HepG2 (cell line): Measurements from ENCODE around the gene CCDC157. TPM values are rescaled to one million over a fixed set of nuclear protein-coding genes. Genes with fewer than 3 reads are reported as not detected.

Source experiments
- ARID2 ChIP-seq: sonication (generic); formaldehyde crosslinking; IDR thresholded peaks from 2 replicates; pipeline ENCODE4 v1.8.1; 2022; ENCODE audit warnings: mild to moderate bottlenecking, missing genetic modification reagents, borderline replicate concordance
- FOXK1 ChIP-seq: sonication (generic); formaldehyde crosslinking; IDR thresholded peaks from 2 replicates; pipeline ENCODE4 v1.4.0; 2020; ENCODE audit warnings: low read depth, missing genetic modification reagents, borderline replicate concordance
- GABPB1 ChIP-seq: IDR thresholded peaks from 2 replicates; pipeline ENCODE4 v1.6.1; 2016; ENCODE audit warnings: mild to moderate bottlenecking, missing genetic modification reagents, moderate library complexity, missing compliant biosample characterization
- HMGA1 ChIP-seq: sonication (generic); formaldehyde crosslinking; conservative IDR thresholded peaks from 2 replicates; pipeline ENCODE4 v1.4.0; 2020; ENCODE audit warnings: missing genetic modification reagents
- MZF1 ChIP-seq: sonication (generic); formaldehyde crosslinking; IDR thresholded peaks from 2 replicates; pipeline ENCODE4 v1.8.1; 2023; ENCODE audit warnings: mild to moderate bottlenecking, missing genetic modification reagents, borderline replicate concordance
- ZFAT ChIP-seq: sonication (generic); formaldehyde crosslinking; conservative IDR thresholded peaks from 2 replicates; pipeline ENCODE4 v1.8.1; 2023; ENCODE audit warnings: missing genetic modification reagents, inconsistent platforms
- ZFP1 ChIP-seq: IDR thresholded peaks from 2 replicates; pipeline ENCODE4 v1.6.1; 2016
- ZIK1 ChIP-seq: sonication (generic); formaldehyde crosslinking; IDR thresholded peaks from 2 replicates; pipeline ENCODE4 v1.5.0; 2020; ENCODE audit warnings: mild to moderate bottlenecking, low read depth, missing genetic modification reagents, borderline replicate concordance
- ZKSCAN1 ChIP-seq: fragments of 150-350 bp; IDR thresholded peaks from 2 replicates; pipeline ENCODE4 v1.6.1; 2014; ENCODE audit warnings: low read length
- ZNF274 ChIP-seq: sonication (generic); formaldehyde crosslinking; IDR thresholded peaks from 2 replicates; pipeline ENCODE4 v1.5.1; 2020; ENCODE audit warnings: mild to moderate bottlenecking, missing genetic modification reagents
- ZNF331 ChIP-seq: sonication (generic); formaldehyde crosslinking; IDR thresholded peaks from 2 replicates; pipeline ENCODE4 v1.4.0; 2020; ENCODE audit warnings: missing genetic modification reagents
- ZNF431 ChIP-seq: sonication (generic); formaldehyde crosslinking; IDR thresholded peaks from 2 replicates; pipeline ENCODE4 v1.9.0; 2022; ENCODE audit warnings: missing genetic modification reagents, low read depth, mild to moderate bottlenecking, borderline replicate concordance
- ZNF878 ChIP-seq: sonication (generic); formaldehyde crosslinking; IDR thresholded peaks from 2 replicates; pipeline ENCODE4 v1.8.1; 2023; ENCODE audit warnings: mild to moderate bottlenecking, missing genetic modification reagents, moderate library complexity
- polyA plus RNA-seq, 8 experiments: library from polyadenylated mRNA; depleted of rRNA in 3 of 8; stranded (reverse) in 7 of 8; unstranded in 1 of 8; fragments of >200 nt; fragmentation: Illumina TruSeq in 4 of 8; extraction: Trizol in 4 of 8; gene quantifications; 2 replicates each; pipeline versions ENCODE4 v1.2.1 to v1.2.3, GENCODE V29; 2011 to 2016; ENCODE audit warnings: low read depth in 4 of 8, missing spikeins in 1 of 8, mixed read lengths in 1 of 8; ENCODE audit not compliant: insufficient read depth in 1 of 8
- total RNA-seq, 5 experiments: library from RNA; depleted of rRNA; stranded (reverse); fragments of >200 nt; fragmentation: Illumina TruSeq; extraction: Trizol; gene quantifications; 2 replicates each; pipeline ENCODE4 v1.2.3, GENCODE V29; 2016; ENCODE audit warnings: low read depth in 1 of 5
- TF ChIP-seq, protein P1 (sequence below): sonication (generic); formaldehyde crosslinking; IDR thresholded peaks from 2 replicates; pipeline ENCODE4 v1.5.0; 2020; ENCODE audit warnings: mild to moderate bottlenecking, missing genetic modification reagents, borderline replicate concordance
- TF ChIP-seq, protein P2 (sequence below): sonication (generic); formaldehyde crosslinking; IDR thresholded peaks from 2 replicates; pipeline ENCODE4 v1.4.0; 2020; ENCODE audit warnings: missing genetic modification reagents; ENCODE audit errors: not compliant biosample characterization
- TF ChIP-seq, protein P3 (sequence below): IDR thresholded peaks from 2 replicates; pipeline ENCODE4 v1.6.1; 2016; ENCODE audit warnings: missing biosample characterization, missing genetic modification reagents, low read depth
- TF ChIP-seq, protein P4 (sequence below): sonication (generic); formaldehyde crosslinking; IDR thresholded peaks from 2 replicates; pipeline ENCODE4 v1.4.0; 2020; ENCODE audit warnings: missing genetic modification reagents
- TF ChIP-seq, protein P5 (sequence below): sonication (generic); formaldehyde crosslinking; IDR thresholded peaks from 2 replicates; pipeline ENCODE4 v1.4.0; 2020; ENCODE audit warnings: missing genetic modification reagents
- TF ChIP-seq, protein P6 (sequence below): sonication (generic); formaldehyde crosslinking; IDR thresholded peaks from 2 replicates; pipeline ENCODE4 v1.5.1; 2020; ENCODE audit warnings: mild to moderate bottlenecking, moderate library complexity, missing genetic modification reagents

The CCDC157 gene
- total and polyA plus RNA-seq, 2 of the 13 experiments (the other 11 are each of a cell fraction or from before 2014, with no cell fraction given): 1.4 to 1.6 TPM

DNA sequence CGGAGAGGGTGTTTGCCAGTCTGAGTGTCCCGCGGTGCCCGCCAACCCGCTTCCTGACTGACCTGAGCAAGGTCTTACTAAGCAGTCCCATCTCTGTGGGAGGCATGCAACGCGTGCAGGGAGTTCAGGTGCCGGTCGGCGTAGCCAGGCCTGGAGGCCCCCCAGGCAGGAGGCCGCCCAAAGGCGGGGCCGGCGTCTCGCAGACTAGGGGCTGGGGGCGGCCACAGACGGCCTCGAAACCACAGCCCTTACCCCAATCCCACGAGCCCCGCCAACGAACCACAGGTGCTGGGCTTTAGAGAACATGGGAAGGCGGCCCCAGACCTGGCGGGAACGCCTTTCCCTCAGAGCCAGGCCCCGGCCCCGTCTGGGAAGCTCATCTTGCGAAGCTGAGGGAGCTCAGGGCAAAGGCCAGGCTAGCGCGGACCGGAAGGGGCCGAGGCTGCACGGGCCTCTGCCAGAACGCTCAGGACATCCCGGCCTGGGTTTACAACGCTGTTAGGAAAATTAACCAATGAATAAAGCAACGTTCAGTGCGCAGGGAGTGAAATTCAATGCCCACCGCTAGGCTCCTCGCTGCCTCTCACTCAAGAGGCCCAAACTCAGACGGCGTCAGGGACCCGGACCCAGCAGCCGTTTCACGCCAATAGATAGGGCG is 66.6 kb downstream of the CCDC157 start (continued):
- TF ChIP-seq, protein P1, sequence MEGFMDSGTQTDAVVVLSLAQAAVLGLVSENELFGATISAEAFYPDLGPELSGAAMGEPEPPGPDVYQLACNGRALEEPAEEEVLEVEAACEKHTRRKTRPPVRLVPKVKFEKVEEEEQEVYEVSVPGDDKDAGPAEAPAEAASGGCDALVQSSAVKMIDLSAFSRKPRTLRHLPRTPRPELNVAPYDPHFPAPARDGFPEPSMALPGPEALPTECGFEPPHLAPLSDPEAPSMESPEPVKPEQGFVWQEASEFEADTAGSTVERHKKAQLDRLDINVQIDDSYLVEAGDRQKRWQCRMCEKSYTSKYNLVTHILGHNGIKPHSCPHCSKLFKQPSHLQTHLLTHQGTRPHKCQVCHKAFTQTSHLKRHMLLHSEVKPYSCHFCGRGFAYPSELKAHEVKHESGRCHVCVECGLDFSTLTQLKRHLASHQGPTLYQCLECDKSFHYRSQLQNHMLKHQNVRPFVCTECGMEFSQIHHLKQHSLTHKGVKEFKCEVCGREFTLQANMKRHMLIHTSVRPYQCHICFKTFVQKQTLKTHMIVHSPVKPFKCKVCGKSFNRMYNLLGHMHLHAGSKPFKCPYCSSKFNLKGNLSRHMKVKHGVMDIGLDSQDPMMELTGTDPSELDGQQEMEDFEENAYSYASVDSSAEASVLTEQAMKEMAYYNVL (CRISPR knock-in tag): peak; percentile 61; the same call in 1 of the 2 replicates
- TF ChIP-seq HMGA1 (CRISPR knock-in tag) (no peak), ZNF878 (CRISPR knock-in tag) (peak; percentile 80; the same call in 1 of the 2 replicates), ZIK1 (CRISPR knock-in tag) (0 out of 2 replicates have a peak, but pooled peaks have one; percentile 52), MZF1 (peak; percentile 84; the same call in 1 of the 2 replicates), ZKSCAN1 (no peak), ZNF274 (CRISPR knock-in tag) (peak; percentile 85; the same call in 1 of the 2 replicates), ZNF331 (no peak; the same call in 1 of the 2 replicates), ZFAT (peak; percentile 71), ARID2 (CRISPR knock-in tag) (peak; percentile 50; the same call in 1 of the 2 replicates), ZFP1 (CRISPR knock-in tag) (0 out of 2 replicates have a peak, but pooled peaks have one; percentile 10), FOXK1 (no peak), ZNF431 (CRISPR knock-in tag) (no peak), GABPB1 (peak; percentile 88)
- TF ChIP-seq, protein P2, sequence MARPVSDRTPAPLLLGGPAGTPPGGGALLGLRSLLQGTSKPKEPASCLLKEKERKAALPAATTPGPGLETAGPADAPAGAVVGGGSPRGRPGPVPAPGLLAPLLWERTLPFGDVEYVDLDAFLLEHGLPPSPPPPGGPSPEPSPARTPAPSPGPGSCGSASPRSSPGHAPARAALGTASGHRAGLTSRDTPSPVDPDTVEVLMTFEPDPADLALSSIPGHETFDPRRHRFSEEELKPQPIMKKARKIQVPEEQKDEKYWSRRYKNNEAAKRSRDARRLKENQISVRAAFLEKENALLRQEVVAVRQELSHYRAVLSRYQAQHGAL (CRISPR knock-in tag): peak; percentile 38
- TF ChIP-seq, protein P3, sequence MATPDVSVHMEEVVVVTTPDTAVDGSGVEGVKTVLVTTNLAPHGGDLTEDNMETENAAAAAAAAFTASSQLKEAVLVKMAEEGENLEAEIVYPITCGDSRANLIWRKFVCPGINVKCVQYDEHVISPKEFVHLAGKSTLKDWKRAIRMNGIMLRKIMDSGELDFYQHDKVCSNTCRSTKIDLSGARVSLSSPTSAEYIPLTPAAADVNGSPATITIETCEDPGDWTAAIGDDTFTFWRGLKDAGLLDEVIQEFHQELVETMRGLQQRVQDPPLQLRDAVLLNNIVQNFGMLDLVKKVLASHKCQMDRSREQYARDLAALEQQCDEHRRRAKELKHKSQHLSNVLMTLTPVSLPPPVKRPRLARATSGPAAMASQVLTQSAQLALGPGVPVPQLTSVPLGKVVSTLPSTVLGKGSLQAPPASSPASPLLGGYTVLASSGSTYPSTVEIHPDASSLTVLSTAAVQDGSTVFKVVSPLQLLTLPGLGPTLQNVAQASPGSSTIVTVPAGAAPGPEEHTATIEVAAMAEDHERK (CRISPR knock-in tag): no peak
- TF ChIP-seq, protein P4, sequence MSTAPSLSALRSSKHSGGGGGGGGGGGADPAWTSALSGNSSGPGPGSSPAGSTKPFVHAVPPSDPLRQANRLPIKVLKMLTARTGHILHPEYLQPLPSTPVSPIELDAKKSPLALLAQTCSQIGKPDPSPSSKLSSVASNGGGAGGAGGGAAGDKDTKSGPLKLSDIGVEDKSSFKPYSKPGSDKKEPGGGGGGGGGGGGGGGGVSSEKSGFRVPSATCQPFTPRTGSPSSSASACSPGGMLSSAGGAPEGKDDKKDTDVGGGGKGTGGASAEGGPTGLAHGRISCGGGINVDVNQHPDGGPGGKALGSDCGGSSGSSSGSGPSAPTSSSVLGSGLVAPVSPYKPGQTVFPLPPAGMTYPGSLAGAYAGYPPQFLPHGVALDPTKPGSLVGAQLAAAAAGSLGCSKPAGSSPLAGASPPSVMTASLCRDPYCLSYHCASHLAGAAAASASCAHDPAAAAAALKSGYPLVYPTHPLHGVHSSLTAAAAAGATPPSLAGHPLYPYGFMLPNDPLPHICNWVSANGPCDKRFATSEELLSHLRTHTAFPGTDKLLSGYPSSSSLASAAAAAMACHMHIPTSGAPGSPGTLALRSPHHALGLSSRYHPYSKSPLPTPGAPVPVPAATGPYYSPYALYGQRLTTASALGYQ: 0 out of 2 replicates have a peak, but pooled peaks have one; percentile 62
- TF ChIP-seq, protein P5, sequence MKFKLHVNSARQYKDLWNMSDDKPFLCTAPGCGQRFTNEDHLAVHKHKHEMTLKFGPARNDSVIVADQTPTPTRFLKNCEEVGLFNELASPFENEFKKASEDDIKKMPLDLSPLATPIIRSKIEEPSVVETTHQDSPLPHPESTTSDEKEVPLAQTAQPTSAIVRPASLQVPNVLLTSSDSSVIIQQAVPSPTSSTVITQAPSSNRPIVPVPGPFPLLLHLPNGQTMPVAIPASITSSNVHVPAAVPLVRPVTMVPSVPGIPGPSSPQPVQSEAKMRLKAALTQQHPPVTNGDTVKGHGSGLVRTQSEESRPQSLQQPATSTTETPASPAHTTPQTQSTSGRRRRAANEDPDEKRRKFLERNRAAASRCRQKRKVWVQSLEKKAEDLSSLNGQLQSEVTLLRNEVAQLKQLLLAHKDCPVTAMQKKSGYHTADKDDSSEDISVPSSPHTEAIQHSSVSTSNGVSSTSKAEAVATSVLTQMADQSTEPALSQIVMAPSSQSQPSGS: 0 out of 2 replicates have a peak, but pooled peaks have one; percentile 15
- TF ChIP-seq, protein P6, sequence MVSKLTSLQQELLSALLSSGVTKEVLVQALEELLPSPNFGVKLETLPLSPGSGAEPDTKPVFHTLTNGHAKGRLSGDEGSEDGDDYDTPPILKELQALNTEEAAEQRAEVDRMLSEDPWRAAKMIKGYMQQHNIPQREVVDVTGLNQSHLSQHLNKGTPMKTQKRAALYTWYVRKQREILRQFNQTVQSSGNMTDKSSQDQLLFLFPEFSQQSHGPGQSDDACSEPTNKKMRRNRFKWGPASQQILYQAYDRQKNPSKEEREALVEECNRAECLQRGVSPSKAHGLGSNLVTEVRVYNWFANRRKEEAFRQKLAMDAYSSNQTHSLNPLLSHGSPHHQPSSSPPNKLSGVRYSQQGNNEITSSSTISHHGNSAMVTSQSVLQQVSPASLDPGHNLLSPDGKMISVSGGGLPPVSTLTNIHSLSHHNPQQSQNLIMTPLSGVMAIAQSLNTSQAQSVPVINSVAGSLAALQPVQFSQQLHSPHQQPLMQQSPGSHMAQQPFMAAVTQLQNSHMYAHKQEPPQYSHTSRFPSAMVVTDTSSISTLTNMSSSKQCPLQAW (CRISPR knock-in tag): no peak
